GM18498 (cell line): ENCODE data around the gene KCNQ2.
"Not testable (repeated sequence)": the region's sequence is repeated elsewhere in the genome, so short reads cannot be mapped to it uniquely, and the experiment has no call there.

Source experiments
- ATAC-seq: cut with Tn5 transposase; IDR thresholded peaks from one replicate; pipeline ENCODE4 v1.9.1; 2021; ENCODE audit warnings: mild to moderate bottlenecking, moderate library complexity; ENCODE audit not compliant: unreplicated experiment

Gene KCNQ2

DNA sequence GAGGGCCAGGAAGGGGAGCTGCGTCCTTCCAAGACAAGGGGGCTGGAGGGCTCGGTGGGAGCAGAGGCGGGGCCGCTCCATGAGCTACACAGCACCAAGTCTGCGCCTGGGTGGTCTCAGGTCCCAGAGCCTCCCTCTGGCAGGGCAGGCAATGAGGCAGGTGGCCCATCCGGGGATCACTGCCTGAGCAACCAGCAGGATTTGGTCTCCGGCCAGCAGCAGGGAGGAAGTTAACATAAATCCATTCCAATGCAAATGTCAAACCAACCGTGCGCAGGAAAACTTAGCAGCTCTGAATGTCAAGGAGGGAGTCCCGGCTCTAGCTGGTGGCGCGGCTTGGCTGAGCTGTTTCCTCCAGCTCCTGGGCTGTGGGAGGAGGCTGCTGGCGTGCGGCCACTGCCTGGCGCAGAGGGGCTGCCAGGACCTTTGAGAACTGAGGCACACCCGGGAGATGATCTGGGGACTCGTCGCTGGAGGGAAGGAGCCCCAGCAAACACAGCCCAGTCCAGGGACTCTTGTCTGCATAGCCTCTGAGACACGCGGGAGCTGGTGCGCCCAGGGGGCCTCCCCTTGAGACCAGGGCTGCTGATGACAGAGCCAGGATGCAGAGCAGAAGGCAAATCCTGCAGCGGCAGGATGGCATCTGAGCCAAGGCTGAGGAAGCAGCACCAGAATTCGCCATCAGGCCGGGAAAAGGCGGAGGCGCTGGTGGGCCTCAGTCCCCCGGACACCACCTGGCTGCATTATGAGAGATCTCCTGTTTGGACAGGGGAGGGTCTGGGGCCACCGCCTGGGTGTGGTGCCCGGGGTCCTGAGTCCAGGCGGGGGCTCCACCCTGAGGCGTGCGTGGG, 78.2 kb downstream of the KCNQ2 start:
- no peak for ATAC-seq

DNA sequence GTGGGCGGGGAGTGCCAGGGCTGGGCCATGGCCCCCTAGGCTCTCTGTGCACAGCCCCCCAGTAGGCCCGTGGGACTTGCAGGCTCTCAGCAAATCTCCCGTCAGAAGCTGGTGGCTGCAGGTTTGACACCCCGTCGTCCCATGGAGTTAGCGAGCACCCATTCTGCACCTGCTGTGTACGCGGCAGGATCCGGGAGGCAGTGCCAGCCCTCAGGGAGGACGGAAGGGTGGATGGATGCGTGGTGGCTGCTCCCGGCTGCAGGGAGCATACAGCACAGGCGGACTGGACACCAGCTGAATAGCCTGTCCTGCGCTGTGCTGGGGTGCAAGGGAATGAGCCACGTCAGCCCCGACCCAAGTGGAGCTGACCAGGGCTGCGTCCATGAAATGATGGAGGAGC, 78.9 kb downstream of the KCNQ2 start:
- ATAC-seq, result no peak

DNA sequence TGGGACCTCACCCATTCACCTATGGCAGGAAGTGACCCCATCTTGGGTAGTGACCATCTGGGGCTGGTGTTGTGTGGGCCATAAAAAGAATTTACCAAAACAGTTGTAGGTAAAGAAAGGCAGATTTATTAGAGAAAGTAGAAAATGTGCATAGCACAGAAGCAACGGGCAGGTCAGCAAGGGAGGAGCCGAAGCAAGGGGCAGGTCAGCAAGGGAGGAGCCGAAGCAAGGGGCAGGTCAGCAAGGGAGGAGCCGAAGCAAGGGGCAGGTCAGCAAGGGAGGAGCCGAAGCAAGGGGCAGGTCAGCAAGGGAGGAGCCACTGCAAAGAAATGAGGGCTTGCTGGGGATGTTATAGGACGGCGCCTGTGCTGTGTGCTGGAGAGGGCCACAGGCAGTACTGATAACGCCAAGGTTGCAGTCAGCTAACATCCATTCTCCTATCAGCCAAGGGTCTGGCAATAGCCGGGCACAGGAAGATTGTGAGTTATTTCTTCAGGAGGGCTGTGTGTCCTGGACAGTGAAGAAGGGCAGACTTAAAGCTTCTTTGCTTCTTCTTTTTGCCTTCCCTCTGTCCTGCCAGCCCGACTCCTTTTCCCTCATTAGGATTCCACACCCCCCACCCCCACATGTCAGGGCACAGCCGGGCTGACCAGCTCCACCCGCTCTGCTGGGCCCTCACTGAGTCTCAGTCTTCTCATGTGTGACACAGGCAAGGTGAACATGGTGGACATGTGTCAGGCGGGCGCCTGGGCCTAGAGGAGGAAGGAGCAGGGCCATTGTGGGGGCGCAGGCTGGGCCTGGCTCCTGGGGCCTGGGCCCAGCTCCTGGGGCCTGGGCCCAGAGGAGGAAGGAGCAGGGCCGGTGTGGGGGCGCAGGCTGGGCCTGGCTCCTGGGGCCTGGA, 79.7 kb downstream of the KCNQ2 start:
- no peak for ATAC-seq

DNA sequence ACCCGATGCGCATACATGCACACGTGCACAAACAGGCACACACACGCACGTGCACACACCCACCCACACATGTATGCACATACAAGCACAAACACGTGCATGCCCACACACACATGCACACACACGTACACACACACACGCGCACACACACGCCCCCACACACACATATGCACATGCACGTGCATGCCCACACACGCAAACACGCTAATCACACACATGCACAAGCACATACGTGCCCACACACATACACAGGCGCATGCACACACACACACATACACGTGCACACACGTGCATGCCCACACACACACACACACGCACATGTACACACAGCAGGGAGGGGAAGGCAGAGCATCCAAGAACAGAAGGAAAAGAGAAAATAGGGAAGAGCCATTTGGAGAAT, 84.5 kb downstream of the KCNQ2 start:
- no peak for ATAC-seq

DNA sequence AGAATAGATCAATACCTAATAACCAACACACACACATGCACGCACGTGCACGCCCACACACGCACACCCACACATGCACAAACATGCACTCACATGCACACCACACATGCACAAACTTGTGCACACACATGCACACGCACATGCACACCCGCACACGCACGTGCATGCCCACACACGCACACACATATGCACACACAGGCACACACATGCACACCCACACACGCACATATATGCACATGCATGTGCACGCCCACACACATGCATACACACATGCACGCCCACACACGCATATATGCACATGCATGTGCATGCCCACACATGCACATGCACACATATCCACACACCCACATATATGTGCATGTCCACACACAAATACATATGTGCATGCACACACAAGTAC, 85.1 kb downstream of the KCNQ2 start:
- ATAC-seq, result no peak

DNA sequence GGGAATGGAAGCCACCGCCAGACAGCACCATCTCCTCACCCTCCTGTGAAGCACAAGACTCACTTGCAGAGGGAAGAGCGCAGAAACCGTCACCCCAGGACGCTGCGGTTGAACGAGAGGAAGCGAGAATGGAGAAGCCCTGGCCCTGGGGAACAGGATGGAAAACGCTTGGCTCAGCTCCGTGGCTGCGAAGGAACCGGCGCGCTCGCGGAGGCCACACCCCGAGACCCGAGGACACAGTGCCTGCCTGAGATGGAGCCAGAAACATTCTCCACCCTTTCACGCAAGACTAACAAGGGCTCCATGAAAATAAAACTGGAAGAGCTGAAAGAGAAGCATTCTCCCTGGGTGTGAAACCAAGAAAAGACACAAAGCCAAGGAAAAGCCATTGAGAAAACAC, 86.0 kb downstream of the KCNQ2 start:
- no peak for ATAC-seq

DNA sequence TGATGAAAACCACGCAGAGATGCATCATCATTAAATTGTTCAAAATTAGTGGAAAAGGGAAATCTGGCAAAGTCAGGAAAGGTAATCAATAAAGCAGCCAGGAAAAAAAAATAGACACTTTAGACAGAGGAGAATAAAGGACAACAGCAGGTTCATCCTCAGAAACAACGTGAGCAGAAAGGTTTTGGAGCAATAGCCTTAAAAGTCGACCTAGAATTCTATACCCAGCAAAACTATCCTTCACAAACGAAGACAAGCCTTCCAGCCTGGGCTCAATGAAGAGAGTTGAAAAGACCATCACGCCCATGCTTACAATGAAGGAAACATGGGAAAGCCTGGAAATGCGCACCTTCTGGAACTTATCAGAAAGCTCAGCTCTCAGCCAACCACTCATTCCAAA, 86.6 kb downstream of the KCNQ2 start:
- ATAC-seq, result no peak

DNA sequence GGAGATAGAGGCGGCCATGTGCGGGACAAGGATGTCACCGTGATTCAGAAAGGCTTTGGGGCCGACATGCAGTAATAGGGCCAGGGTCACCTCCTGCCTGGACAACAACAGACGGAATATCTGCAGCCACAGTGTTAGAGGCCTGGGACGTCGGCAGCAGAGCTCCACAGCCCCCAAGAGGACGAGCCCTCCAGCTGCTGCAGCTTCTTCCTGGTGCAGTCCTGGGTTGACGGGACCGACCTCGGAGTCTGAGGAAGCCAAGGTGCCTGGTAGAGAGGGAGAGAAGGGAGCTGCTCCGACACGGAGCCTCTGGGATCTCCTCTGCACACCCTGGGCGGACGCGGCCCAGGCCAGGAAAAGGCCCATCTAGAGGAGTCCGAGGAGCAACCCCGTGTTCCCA, 88.1 kb downstream of the KCNQ2 start:
- ATAC-seq, result no peak

DNA sequence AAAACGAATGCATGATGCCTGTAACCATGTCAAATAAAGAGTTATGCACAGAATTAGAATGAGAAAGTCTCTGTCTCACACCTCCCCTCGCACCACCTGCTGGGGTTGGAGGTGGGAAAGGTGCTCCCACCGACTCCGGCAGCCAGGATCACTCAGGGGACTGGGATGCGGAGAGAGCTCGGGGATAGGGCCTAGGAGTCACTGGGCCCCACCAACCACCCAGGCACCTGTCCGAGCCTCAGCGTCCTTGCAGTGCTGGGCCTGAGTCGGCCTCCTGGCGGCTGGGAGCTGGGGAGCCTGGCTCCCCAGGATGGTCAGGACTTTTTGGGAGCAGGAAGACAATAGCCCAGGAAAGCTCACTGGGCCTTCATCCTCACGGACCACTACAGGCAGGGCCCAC, 88.9 kb downstream of the KCNQ2 start:
- ATAC-seq, result no peak

DNA sequence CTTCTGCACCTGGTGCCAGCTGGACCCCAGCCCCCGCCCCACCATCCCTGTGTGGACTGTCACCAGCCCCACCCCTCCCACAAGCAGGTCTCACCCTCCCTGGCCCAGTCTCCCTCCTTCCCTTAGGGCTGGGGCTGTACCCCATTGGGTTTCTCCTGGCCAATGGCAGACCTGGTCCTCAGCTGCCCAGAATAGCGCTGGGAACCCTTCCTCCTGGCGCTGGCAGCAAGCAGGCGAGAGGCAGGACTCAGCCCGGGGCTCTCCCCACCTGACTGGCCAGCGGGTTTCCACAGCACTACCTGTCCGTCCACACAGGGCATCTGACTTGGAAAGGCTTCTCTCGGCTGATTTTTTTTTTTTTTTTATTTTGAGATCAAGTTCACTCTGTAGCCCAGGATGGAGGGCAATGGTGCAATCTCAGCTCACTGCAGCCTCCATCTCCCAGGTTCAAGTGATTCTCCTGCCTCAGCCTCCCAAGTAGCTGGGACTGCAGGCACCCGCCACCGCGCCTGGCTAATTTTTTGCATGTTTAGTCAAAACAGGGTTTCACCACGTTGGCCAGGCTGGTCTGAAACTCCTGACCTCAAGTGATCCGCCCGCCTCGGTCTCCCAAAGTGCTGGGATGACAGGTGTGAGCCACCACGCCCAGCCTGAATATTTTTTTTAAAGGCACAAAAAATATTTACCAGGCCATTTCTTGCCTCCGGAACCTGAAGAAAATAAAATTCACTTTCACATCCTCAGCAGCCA, 89.7 kb downstream of the KCNQ2 start:
- ATAC-seq, result no peak

DNA sequence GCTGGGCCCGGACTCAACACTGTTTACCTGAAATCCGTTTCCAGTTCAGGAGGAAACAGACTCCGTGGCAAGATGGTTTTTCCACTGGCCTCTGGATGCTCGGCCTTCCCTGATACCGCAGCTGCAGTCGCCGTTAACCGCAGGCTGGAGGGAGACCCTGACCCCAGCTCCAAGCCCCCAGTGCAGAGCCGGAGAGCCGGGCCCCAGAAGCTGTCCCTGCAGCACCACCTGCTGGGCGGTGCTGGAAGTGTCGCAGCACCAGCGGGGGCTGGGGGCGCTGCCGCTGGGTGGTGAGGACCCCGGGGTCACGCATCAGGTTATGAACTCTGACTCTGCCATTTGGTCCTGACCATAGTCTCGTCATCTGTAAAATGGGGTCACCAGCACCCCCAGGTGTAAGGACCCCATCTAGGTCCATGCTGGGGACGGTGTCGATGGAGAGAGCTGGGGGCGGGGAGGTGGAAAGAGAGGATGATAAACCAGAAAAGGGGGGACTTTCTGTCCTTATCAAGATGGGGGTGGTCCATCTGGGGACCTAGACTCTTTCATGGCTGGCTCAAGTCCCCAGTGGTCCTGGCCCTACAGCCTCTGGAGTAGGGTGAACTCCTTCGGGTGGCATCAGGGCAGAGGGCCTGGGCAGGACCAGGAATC, 90.5 kb downstream of the KCNQ2 start:
- ATAC-seq, result no peak

DNA sequence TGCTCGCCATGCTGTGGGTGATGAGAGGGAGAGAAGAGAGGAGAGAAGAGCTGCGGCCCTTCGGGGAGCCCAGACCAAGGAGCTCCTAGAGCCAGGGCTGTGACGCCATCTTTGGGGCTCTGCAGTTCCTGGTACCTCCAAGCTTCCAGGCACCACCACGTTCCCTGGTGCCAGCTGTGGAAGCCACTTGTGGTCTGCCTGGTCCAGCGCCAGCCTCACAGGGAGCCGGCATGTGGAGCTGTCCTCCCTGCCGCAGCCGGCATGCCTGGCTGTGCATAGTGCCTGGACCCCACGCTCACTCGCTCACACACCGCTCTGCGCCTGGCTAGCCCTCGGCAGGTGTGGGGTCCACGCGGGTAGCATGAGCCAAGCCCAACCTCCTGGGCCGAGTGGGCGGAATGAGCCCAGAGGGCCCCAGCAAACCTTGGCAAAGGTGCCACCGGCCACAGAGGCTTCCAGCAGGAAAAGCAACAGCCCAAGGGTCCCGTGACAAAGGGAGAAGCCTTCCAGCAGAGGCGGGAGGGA, 92.0 kb downstream of the KCNQ2 start:
- ATAC-seq, result no peak

DNA sequence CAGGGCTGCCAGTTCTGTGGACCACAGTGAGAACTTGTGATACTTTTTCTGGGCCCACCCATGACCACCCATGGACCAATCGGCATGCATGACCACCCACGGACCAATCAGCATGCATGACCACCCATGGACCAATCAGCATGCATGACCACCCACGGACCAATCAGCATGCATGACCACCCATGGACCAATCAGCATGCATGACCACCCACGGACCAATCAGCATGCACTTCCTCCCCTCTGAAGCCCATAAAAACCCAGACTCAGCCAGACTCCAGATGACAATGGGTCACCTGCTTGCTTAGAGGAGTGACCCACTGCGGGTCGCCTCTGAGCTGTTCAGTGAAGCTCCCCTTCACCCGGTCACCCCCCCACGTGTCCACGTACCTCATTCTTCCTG, 92.6 kb downstream of the KCNQ2 start:
- ATAC-seq, result not testable (repeated sequence)

DNA sequence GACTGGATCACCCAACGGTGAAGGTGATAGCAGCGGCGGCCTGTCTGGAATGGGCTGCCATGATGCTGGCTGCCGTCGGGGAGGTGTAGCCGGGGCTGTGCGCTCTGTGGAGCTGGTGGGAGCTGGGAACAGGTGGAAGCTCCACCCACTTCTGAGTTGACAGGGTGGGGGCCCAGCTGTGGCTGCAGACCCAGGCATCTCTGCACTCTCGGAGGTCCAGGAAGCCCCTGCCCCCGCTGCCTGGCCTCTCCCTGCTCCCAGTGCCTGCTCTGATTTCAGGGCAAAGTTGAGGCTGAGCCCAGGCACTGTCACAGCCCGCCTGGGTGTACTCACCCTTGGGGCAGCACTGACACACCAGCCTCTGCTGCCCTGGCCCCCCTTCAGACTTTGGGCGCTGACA, 93.2 kb downstream of the KCNQ2 start:
- no peak for ATAC-seq

DNA sequence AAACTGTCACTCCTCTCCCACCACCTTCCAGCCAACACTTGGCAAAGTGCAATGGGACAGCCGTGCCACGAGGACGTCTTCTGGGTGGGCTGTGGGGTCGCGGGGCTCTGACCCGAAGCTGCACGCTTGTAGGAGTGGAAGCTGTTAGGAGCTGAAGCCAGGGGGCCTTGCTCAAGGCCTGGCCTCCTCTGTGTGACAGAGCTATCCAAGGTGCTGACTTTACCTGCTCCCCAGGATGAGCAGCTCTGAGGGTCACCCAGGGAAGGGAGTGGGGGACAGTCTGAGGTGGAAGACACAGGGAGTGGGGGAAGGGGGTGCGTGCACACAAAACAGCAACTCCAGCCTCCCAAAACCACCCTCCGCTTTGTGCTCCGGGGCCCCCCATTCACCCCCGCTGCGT, 93.8 kb downstream of the KCNQ2 start:
- ATAC-seq, result no peak

DNA sequence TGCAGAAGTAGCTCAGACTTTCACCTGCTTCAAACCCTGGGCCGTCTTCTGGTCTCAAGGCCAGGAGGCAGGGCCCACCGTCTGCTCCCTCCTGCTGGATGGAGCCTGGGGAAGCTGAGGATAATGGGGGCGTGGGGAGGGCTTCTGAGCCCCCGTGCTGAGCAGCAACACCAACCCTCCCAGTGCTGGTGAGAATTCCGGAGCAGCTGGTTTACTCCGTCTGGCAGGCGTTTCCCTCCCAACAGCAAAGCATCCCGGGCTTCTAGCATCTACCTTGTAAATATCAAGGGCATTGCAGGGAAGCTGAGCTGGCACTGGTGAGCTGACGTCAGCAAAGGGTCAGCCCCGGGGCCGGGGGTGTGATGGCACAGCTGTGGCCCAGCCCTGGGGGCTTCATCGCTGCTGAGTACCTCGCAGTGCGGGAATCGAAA, 94.5 kb downstream of the KCNQ2 start:
- no peak for ATAC-seq

DNA sequence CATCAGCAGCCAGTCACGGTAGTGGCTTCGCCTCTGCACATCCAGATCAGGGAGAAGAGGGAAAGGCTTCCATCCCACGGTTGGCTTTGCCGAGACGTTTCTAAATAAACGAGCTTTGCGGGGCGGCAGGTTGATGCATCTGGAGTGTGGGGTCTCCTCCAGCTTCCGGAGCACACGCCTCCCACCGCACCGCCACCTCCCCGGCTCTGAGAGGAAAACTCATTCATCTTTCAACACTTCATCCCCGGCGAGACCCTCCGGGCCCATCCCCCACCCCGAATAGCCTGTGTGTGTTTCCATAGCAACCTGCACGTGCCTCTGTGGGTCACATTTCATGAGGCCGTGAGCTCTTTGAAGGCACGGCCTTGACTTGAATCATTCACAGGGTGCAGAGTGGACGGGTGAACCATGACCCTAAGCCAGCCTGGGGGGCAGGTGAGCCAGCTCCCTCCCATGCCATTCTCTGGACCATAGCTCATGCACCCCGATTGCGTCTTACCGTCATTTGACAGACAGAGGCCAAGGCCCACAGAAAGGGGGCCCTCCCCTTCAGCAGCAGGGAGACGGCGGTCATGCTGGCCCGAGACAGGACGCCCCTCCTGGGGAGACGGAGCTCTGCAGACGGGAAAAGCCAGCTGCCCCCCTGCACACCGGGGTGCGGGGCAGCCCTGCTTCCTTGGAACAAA, 95.1 kb downstream of the KCNQ2 start:
- ATAC-seq, result no peak

DNA sequence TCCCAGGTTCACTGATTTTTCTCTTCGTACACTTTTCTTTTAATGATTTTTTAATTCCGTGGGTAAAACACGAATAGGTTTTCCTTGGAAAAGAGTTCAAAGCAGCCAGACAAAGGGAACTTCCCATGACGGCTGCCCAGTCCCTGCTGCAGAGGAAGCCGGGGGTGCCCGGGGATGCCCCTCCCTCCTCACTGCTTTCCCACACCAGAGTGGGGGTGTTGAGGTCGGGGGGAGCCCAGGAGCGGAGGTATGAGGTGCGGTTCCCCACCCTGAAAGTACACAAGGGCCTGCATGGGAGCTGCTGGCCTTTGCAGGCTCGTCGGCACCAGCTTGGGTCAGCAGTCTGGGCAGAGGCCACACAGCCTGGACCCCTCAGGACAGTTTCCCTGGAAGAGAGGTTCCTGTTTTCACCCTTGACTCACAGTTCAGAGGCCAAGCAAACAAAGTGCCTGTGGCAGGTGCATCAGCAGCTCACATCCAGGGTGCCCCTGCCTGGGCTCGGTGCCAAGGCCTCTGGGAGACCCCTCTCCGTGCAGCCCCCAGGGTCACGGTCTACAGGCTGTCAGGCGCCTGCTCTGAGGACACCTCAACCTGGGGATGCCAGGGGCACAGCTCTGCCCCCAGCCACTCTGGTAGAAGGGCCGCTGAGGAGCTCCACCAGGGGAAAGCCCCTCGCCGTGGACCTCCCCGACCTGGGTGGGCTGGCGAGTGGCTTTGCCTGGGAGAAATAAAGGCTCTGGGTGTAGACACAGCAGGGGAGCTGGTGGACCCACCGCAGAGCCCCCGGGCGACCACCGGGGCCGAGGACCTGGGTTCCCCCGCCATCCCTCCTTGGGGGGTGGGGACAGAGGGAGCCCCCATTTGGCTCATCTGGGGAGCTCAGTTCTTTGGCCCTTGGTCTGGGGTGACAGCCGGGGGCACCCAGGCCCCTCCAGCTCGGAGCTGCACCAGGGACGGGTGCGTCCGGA, 95.9 kb downstream of the KCNQ2 start:
- no peak for ATAC-seq

DNA sequence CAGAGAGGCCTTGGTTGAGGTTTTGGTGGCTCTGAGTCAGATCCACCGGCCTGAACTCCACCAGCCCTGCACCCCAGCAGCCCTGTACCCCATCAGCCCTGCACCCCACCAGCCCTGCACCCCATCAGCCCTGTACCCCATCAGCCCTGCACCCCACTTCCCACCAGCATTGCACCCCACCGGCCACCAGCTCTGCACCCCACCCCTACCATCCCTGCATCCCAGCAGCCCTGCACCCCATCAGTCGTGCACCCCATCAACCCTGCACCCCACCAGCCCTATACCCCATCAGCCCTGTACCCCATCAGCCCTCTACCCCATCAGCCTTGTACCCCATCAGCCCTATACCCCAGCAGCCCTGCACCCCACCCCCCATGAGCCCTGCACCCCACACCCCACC, 97.0 kb downstream of the KCNQ2 start:
- no peak for ATAC-seq
